SKM-1 (cell line): ENCODE measurements around the gene ILKAP.

Experiments
- DNase-seq: peaks from one replicate; lab custom pipeline; 2025; ENCODE audit not compliant: unreplicated experiment; lab: John Stamatoyannopoulos, UW

ILKAP gene

GRCh38 chr2:238203094-238203972 is at the start of gene ILKAP:
TSS of gene ILKAP (minus strand) at chr2:238203695. CDS start at chr2:238203553, 142 bp downstream.
- DNase-seq: peak; percentile 83

- no peak for DNase-seq
These were observed 49.5 kb upstream of the ILKAP start for GRCh38 chr2:238252766-238253630.

- no peak for DNase-seq
These were observed 48.5 kb upstream of the ILKAP start for GRCh38 chr2:238251986-238252385.

- no peak for DNase-seq
These were observed 47.8 kb upstream of the ILKAP start for GRCh38 chr2:238251331-238251730.

GRCh38 chr2:238250896-238251295 is 47.4 kb upstream of the ILKAP start:
- DNase-seq: no peak

GRCh38 chr2:238247841-238248453 is 44.5 kb upstream of the ILKAP start:
- no peak for DNase-seq

- DNase-seq: no peak
These were observed 43.7 kb upstream of the ILKAP start for GRCh38 chr2:238247002-238247822.

- no peak for DNase-seq
These were observed 40.7 kb upstream of the ILKAP start for GRCh38 chr2:238244151-238244550.

- DNase-seq: no peak
These were observed 40.1 kb upstream of the ILKAP start for GRCh38 chr2:238243496-238244076.

GRCh38 chr2:238242731-238243495 is 39.4 kb upstream of the ILKAP start:
- DNase-seq: no peak

- DNase-seq: no peak
These were observed 38.5 kb upstream of the ILKAP start for GRCh38 chr2:238241970-238242369.

- DNase-seq: no peak
These were observed 37.5 kb upstream of the ILKAP start for GRCh38 chr2:238240757-238241711.

- DNase-seq: peak; percentile 77
These were observed 36.6 kb upstream of the ILKAP start, which contains the start of gene HES6 for GRCh38 chr2:238239863-238240756. TSS of gene HES6 (minus strand) at chr2:238240038. CDS start at chr2:238239905, 133 bp downstream.

GRCh38 chr2:238239543-238239862 is 36.0 kb upstream of the ILKAP start:
- DNase-seq: no peak

- no peak for DNase-seq
These were observed 35.5 kb upstream of the ILKAP start for GRCh38 chr2:238238766-238239542.

- DNase-seq: no peak
These were observed 34.8 kb upstream of the ILKAP start for GRCh38 chr2:238238311-238238765.
